Islet precursor cell (in vitro differentiated cells): ENCODE measurements around the gene WIPF1.

ENCODE experiments used
- DNase-seq: peaks from one replicate; pipeline ENCODE4 v3.0.0-alpha.2; 2018

The WIPF1 gene

DNA sequence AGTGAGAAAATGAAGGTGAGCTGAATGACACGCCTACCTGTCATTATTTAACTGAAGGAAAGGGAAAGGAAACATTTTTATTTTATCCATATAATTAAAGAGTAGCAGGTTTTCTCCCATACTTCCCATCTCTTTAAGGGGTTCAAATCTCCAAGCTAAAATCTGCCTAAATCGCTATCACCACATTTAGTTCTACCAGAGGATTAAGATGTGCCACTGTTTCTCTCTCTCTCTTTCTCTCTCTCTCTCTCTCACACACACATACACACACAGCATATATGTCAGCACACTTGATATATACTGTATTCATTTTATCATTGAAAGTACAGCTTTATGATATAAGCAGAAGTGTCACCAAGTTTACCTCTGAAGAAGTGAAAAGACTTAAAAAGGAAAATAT, 3.1 kb downstream of the WIPF1 start:
- DNase-seq: no peak

DNA sequence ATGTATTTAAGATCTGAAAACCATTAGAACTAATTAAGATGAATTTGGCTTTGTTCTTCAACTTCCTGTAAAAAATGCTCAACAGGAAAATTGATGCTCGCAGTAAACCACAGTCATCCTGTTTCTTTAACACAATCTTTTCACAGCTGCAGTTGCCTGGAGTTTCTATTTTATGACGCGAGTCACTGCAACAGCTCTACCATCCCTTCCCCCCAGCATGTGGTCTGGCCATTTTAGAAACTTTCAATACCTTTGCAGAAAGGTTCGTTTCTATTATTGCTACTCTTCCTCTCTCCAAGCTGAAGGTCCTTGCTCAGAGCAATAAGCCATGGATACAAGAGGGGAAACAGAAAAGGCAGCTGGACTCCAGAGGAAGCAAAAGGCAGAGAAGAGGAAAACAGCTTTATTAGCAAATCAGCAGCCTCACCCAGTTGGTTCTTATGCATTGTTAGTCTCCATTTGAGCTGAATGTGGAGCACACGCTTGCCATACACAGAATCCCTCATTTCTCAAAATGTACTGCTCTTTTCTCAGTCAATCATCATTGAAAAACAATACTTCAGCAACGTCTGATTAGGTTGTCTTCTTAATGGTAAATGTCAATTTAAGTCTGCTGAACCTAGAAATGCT, 3.9 kb downstream of the WIPF1 start:
- DNase-seq: no peak

DNA sequence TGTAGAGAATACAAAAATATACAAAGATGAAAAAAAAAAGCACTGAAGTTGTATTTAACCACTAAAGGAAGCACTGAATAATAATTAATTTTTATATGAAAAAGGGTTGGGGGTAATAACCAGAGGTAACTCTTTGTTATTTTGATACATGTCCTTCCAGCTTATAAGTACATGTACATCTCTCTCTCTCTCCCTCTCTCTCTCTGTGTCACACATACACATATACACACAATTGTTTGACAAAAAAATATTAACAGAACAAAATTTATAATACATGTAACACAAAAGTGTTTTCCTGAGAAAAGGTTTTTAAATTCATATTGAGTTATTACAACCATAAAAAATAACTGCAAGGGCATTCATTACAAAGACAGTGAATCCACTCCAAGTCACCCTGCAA, 4.6 kb downstream of the WIPF1 start:
- no peak for DNase-seq

DNA sequence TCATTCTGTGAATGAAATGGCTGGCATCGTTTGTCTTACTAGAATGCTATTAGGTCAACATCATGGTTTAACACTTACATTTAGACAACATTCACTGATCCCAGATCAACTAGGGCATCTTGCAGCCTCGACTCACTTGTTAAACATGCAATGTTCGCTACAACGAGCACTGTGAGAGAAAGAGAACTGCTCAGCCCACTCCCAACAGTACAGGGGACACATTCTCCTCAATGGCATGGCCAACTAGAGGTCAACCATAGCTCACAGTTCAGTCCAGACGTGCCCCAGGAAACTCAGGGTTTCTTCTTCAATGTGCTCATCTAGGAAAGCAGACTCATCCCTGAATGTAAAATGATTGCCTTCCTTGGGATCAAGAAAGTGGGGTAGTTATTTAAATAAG, 5.9 kb downstream of the WIPF1 start:
- DNase-seq: no peak

DNA sequence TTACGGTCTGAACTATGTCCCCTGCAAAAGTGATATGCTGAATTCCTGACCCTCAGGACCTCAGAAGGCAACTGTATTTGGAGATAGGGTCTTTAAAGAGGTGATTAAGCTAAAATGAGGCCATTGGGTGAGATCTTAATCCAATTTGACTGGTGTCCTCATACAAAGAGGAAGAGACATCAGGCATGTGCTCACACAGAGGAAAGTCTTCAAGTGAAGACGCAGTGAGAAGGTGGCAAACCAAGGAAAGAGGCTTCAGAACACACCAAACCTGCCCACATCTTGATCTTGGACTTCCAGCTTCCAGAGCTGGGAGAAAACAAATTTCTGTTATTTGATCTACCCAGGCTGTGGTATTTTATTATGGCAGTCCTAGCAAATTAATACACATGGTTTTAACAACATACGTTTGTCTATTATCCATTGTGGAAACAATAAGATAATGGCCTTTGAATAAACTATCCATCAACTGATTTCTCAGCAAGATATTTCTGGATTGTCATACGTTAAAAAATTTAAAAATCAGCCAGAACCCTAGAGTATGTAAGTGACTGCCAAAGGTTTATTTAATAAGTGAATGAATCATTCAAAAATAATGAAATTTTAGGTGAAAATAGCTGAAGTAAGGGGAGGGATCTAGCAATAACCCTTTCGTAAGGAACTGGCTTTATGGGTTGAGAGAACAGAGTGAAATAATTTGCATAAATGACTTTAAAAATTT, 6.5 kb downstream of the WIPF1 start:
- no peak for DNase-seq

DNA sequence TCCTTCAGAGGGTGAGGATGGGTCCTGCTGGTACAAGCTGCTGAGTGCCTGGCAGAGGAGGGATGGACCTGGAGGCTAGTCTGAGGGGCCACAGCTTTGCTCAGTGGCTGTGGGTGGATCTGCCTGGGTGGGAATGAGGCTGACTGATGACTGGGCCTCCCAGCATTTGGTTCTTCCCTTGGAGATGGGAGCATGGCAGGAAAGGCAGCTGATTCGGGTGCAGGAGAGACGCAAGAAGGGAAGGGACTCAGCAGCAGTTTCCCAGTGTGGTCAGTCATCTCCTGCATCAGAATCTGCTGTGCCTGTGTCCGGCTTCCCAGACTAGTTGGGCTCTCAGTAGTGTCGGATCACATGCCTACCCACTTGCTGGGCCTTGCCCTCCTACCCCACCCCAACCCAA, 7.3 kb downstream of the WIPF1 start:
- no peak for DNase-seq

DNA sequence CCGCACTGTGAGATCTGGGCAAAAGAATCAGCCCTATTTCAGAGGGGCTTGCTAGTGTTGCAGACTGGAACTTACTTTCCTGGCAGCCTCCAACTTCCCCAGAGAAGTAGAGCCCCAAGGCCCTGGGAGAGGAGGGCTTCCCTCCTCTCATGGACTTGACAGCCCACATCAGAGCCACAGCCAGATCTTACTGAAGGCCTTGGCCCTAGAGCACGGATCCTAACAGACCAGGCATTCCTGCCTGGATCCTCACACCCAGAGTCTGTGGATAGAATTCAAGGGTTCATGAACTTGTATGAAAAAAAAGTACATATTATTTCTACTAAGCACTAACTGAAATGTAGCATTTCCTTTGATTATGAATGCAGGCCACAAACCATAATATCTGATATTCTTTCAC, 8.3 kb downstream of the WIPF1 start:
- no peak for DNase-seq

DNA sequence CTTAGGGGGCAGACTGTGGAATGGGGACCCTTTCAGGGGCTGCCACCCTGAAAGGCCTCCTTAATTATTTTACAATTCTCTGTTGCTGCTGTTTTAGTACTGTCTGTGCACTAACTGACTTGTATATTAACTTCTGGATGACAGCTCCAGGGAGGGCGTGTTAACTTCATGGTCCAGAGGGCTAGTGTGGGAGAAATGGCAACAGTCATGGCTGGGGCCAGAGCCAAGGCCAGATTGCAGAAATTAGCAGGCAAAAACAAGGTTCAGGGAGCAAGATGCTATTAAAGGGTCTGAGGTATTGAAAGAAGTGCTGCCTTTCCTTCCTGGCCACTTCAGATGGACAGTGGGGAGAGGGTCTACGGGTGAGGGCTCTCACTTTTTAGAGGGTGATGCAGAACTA, 9.1 kb downstream of the WIPF1 start:
- no peak for DNase-seq

DNA sequence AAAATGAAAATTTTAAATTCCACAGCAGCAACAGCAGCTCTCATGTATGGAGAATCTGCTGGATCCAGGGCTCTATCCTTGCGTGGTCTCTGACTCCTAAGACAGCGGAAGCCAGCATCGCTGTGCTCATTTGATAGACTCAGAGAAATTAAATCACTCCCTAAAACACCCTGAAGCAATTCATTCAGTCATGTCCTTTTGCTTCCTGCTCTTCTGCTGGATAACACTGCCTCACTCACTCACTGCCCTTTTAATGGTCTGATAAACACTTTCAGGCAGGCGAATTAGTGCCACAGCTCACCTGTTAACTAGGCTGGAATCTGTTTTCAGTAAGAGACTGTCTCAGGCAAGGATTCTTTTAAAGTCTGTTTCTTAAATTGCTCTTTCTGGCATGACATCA, 10.0 kb downstream of the WIPF1 start:
- no peak for DNase-seq

DNA sequence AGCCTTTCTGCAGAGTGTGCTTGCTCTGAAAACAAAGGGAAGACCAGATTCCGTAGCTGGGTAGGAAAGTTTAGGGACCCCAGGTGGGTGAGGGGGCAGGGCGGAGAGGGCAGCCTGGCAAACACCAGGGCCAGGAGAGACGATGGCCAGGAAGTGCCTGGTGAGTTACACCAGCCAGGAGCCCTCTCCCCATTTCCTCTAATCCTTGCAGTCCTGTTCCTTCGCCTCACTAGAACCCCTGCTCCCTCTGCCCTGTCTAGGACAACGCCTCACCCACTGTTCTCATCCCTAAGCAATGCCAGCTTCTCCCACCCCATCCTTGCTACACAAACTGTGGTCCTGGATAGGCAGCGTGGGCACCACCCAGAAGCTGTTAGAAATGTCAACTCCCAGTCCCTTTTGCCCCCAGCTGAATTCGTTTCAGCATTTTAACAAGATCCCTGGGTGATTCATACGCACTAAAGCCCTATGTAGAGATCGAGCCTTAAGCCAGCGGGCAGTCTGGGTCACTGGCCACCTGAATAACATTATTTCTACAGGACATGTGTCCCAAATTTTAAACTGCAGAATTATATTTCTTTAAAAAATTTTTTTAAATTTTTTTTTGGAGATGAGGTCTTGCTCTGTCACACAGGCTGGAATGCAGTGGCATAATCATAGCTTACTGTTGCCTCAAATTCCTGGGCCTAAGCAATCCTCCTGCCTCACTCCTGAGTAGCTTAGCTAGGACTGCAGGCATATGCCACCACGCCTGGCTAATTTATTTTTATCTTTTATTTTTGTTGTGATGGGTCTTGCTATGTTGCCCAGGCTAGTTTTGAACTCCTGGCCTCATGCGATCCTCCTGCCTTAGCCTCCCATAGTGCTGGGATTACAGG, 10.9 kb downstream of the WIPF1 start:
- no peak for DNase-seq

DNA sequence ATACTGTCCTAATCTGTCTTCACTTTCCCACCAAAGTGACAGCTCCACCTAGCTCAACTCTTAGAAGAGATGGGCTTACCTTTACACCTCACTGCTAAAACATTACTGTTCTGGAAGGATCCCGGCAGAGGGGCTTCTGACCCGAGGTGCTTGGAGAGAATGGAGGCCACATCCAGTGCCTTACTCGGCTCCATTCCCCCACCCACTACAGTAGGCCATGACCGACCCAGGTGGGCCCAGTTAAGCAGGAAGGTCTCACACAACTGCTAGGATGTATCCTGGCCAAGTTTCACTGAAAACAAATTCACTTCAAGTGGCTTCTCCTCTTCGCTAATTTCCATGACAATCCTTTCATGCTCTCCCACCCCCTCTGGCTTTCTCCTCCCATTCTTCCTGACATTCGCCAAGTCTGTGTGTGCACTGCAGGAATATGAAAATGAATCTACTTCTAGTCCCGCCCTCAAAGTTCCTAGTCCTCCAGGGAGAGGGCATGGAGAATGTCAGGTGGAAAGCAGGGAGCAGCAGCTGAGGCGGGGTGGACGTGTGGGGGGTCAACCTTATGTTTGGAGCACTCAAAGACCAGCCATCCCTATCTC, 11.8 kb downstream of the WIPF1 start:
- DNase-seq: no peak

DNA sequence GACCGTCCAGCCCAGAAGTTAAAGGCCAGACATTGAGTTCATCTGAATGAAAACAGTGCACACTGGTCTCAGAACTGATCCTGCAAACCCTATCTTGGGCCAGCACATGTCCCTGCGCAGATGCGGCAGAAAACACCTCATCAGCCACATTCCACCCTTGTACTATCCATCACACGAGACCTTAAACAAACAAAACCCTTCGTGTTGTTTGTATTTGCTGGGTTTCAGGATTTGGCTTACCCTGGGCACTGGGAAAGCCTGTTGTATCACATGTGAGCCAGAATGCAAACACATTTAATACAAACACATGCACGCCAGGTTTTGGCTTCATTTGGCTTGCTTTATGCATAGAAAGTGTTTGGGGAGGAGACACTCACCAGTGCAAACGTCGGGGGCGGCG, 12.5 kb downstream of the WIPF1 start:
- DNase-seq: no peak

DNA sequence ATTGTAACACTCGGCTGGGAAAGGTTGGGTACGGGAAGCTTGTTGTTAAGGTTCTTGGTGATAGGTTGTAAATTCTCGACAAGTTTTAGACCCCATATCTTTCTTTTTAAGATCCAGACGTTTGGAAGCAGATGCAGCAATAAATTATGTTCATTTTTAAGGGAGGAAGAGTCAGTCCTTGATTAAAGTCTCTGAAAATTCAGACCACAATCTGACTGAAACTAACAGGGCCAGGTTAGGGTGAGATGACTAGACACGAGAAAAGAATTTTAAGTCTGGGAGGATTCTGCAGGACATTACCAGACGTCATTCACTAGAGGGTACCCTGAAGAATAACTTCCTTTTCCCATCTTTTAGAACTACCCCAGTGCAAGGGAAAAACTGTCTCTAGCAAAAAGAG, 16.1 kb downstream of the WIPF1 start:
- no peak for DNase-seq

DNA sequence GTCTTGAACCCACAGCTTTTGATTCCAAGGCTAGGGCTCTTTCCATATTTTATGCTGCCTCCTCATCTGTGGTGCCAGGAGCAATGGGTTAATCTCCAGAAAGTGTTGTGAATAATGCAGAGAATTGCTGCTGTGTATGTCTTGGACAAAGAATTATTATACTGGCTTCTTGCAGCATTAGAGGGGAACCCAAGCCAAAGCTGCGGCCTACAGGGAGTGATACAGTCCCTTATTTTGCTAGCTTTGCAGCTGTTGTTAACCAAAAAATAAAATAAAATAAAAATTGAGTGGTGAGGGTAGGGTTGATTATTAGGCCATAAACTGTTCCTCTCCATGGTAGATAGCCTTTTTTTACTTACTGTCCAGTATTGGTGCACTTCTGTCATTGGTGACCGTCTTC, 16.7 kb downstream of the WIPF1 start:
- no peak for DNase-seq

DNA sequence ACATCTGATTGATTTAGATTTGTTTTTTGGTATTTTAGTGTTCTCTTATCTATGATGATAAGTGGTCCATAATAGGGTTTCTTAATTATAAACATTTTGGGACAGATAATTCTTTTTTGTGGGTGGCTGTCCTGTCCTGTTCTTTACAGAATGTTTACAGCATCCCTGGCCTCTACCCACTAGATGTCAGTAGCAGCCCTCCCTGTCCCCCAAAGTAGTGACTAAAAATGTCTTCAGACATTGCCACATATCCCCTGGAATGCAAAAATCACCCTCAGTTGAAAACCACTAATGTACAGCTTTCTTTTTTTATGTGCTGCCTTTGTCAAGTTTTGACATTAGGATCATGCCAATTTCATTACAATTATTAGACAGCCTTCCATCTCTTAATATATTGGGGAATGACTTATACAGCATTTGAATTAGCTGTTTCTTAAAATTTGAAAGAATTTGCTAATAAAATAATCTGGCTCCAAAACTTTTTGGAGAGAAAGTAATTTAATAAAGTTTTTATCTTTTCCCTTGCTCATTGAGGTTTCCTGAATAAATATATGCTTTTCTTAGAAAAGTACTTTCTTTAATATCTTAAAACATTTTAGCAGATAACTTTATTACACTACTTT, 19.5 kb downstream of the WIPF1 start:
- DNase-seq: no peak

DNA sequence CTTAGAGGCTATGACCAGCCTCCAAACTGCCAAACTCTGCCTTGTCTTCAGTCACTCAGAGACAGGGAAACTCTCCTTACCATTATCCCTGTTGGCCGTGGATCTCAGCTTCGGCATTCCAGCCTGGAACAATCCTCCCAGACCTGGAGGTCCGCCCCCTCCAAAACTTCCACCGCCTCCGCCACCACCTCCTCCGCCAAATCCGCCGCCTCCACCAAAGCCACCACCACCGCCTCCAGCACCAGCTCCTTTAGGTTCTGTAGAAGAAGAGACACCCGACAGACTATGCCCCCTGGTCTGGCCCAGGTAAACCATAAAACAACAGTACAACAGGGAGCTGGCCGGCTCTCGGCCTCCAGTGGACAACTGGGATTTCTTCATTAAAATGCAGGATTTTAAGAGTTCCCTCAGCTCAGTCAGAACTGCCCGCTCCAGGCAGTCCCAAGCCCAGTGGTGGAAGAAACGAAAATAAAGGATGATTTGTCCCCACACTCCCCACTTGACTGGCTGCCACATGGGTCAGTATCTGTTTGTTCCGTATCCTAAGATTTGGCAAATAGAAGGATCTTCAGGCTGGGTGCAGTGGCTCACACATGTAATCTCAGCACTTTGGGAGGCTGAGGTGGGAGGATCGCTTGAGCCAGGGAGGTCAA, 22.4 kb downstream of the WIPF1 start:
- no peak for DNase-seq

DNA sequence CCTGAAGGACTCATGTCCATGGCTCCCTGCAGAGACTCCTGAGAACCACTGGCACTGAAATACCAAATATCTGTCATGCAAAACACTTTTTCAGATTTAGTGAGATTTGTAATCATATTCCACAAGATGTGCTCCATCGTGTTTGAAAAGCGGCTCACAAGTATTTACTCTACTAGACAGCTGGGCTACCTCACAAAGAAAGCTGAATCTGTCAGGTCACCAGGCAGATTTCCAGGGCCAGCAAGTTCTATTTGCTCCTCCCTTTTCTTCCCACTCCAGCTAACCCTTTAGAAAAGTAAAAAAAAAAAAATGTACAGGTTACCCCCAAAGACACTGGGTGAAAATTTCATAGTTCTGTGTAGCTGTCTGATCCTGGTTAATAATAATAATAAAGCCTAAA, 22.9 kb downstream of the WIPF1 start:
- DNase-seq: no peak

DNA sequence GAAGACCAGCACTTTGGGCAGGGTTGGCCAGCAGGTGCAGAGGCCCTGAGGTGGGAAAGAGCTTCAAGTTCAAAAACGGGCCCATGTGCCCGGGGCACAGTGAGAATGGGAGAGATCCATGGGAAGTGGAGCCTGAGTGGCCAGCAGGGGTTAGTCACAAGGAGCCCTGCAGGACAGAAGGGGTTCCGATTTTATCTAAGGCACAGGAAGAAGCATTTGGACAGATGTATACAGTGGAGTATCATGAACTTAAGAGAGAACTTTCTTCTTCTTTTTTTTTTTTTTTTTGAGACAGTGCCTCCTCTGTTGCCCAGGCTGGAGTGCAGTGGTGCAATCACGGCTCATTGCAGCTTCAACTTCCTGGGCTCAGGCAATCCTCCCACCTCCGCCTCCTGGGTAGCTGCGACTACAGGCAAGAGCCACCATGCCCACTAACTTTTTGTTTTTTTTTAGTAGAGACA, 24.0 kb downstream of the WIPF1 start:
- no peak for DNase-seq

DNA sequence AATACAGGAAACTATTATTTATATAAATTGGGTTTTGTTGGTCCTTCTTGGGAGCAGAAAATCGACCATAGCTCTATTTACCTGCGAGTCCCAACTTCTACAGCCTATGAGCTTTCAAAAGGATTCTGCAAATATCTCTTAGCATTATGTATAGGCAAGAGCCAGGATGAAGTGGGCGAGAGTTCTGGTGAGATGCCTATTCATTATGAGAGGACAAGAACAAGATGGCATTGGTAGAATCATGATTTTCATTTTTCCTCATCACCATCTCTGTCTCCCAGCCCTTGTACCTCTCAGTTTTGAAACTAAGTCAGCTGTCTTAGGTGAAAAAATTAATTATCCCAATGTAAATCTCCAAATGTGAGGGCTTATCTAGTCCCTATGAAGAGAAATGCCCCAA, 25.0 kb downstream of the WIPF1 start:
- no peak for DNase-seq

DNA sequence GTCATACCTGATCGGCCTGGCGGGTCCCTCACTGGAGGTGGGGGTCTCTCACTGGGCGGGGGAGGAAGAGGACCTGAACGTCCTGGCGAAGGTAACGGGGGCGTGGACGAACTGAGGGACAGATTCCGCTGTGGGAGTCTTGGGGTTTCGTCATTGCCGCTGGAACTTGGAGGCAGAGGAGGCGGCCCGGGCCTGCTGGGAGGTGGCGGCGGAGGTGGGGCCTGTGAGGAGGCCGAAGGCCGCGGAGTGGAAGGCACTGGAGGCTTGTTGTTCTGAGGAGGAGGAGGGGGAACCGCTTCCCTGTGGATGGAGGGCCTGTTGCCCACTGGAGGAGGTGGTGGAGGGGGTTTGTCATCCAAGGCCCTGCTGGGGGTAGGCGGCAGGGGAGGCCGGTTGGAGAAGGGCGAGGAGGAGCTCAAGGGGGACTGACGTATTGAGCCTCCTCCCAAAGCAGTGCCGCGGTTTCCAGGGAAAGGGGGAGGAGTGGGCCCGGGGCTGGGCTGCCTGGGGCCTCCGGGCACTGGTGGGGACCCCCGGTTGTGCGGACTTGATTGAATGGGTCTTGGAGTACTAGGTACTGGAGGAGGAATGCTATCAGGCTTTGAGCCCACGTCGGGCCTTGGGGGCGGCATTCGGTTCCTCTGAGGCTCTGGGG, 25.8 kb downstream of the WIPF1 start:
- DNase-seq: no peak

DNA sequence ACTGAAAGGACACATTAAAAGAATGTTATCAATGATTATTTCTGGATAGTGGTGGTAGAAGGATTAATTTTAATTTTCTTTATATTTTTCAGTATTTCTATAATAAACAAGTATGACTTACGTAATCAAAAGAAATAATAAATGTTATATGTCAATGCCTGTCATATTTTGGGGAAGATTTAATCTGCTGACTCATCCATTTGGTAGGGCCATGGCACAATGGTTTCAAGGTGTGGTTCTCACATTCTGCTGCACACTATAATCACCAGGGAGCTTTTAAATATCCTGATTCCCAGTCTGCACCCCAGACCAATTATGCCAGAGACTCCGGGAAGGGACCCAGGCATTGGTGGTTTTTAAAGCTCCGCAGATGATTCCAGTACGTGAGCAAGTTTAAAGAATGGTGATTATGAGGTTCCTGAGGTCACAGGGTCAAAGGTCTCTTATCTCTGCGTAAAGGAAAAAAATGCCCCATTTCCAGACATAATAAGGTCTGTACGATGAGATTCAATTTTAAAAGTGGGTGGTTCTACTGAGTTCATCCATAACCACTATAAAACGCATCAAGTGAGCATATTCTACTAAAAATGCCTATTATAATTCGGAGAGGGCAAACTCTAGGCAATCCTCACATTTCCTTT, 27.2 kb downstream of the WIPF1 start:
- no peak for DNase-seq
